Activated gamma-delta T cell treated with anti-CD3 and anti-CD28 coated beads, Interleukin-2, amount 50 U/mL, for 16 hours (primary cell): Measurements from ENCODE around the gene HHIPL1.

Experiments
- DNase-seq: peaks from one replicate; pipeline ENCODE4 v3.0.0-alpha.2; 2020; ENCODE audit warnings: low read depth

The HHIPL1 gene

GRCh38 chr14:99690636-99691035, 45.7 kb downstream of the HHIPL1 start:
- no peak for DNase-seq

GRCh38 chr14:99691111-99691885, 46.4 kb downstream of the HHIPL1 start:
- DNase-seq = no peak

- DNase-seq = no peak
Observed at GRCh38 chr14:99693918-99694317, 49.0 kb downstream of the HHIPL1 start.

GRCh38 chr14:99696929-99697328, 52.0 kb downstream of the HHIPL1 start:
- no peak for DNase-seq

- DNase-seq = no peak
Observed at GRCh38 chr14:99698236-99698635, 53.3 kb downstream of the HHIPL1 start.

GRCh38 chr14:99698642-99699041, 53.7 kb downstream of the HHIPL1 start:
- no peak for DNase-seq

GRCh38 chr14:99699085-99699760, 54.3 kb downstream of the HHIPL1 start:
- DNase-seq = no peak

- DNase-seq = no peak
Observed at GRCh38 chr14:99699861-99700260, 54.9 kb downstream of the HHIPL1 start.

- no peak for DNase-seq
Observed at GRCh38 chr14:99700379-99700778, 55.5 kb downstream of the HHIPL1 start.

- no peak for DNase-seq
Observed at GRCh38 chr14:99701260-99701659, 56.3 kb downstream of the HHIPL1 start.

- no peak for DNase-seq
Observed at GRCh38 chr14:99702115-99702514, 57.2 kb downstream of the HHIPL1 start.

GRCh38 chr14:99703381-99703780, 58.5 kb downstream of the HHIPL1 start:
- no peak for DNase-seq

- DNase-seq = no peak
Observed at GRCh38 chr14:99704037-99704436, 59.1 kb downstream of the HHIPL1 start.

GRCh38 chr14:99706107-99706900, 61.4 kb downstream of the HHIPL1 start:
- no peak for DNase-seq

- no peak for DNase-seq
Observed at GRCh38 chr14:99707420-99707819, 62.5 kb downstream of the HHIPL1 start.

GRCh38 chr14:99707921-99708320, 63.0 kb downstream of the HHIPL1 start:
- DNase-seq = no peak

GRCh38 chr14:99708449-99708848, 63.5 kb downstream of the HHIPL1 start:
- DNase-seq = no peak

- no peak for DNase-seq
Observed at GRCh38 chr14:99713972-99714371, 69.0 kb downstream of the HHIPL1 start.

GRCh38 chr14:99715266-99716000, 70.5 kb downstream of the HHIPL1 start:
- DNase-seq = no peak

- no peak for DNase-seq
Observed at GRCh38 chr14:99716091-99716849, 71.3 kb downstream of the HHIPL1 start.
